Iris pigment epithelial cell (primary cell): ENCODE results near the gene MAPK13.
A peak's percentile ranks its signal among the peaks of the same experiment; 100 is the strongest.

Experiments
- DNase-seq: peaks from one replicate; pipeline ENCODE4 v3.0.0-alpha.2; 2011; ENCODE audit warnings: low read depth

The MAPK13 gene

DNA sequence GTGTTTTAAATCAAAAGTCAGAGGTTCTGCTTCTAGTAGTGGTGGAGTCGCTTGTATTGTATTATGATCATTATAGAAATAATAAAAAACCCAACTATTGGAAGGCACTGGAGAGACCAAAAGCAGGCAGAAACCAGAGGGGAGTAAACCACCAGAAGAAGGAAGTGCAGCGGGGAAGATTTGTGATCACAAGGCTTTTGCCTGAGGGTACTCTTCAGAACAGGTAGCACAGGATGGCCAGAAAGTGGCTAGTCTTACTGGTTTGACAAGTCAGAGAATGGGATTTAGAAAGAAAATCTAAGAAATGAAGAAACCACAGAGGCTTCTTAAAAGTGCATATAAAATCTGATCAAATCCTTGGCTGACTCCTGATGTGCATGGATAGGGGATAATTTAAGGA, 24.0 kb downstream of the MAPK13 start:
- DNase-seq, result no peak

DNA sequence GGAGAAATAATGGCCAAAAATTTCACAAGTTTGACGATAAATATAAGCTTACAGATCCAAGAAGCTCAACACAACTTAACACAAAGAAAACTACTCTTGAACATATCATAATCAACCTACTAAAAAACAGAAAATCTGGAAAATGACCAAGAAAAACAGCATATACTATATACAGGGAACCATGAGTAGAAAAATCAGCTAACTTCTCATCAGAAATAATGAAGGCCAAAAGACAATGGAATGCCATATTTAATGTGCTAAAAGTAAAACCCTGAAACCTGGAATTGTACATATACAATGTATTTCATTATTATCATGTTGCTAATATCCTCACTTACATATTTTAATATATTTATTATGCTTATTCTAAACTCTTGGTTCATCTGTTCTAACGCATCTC, 25.3 kb downstream of the MAPK13 start:
- DNase-seq, result no peak

DNA sequence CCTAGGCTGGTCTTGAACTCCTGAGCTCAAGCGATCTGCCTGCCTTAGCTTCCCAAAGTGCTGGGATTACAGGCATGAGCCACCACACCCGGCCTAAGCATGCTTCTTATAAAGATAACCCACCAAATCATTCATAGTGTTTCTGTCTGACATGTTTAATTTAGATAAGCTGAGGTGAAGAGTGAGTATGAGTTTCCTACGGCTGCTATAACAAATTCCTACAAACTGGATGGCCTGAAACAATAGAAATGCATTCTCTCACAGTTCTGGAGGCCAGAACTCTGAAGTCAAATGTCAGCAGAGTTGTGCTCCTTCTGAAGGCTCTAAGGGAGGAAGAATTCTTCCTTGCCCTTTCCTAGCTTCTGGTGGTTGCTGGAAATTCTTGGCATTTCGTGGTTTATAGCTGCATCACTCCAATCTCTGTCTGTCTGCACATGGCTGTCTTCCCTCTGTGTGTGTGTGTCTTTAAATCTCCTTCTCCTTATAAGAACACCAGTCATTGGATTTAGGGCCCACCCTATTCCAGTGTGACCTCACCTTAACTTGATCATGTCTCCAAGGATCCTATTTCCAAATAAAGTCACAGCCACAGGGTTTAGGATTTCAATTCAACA, 29.9 kb downstream of the MAPK13 start:
- peak; percentile 53 for DNase-seq

DNA sequence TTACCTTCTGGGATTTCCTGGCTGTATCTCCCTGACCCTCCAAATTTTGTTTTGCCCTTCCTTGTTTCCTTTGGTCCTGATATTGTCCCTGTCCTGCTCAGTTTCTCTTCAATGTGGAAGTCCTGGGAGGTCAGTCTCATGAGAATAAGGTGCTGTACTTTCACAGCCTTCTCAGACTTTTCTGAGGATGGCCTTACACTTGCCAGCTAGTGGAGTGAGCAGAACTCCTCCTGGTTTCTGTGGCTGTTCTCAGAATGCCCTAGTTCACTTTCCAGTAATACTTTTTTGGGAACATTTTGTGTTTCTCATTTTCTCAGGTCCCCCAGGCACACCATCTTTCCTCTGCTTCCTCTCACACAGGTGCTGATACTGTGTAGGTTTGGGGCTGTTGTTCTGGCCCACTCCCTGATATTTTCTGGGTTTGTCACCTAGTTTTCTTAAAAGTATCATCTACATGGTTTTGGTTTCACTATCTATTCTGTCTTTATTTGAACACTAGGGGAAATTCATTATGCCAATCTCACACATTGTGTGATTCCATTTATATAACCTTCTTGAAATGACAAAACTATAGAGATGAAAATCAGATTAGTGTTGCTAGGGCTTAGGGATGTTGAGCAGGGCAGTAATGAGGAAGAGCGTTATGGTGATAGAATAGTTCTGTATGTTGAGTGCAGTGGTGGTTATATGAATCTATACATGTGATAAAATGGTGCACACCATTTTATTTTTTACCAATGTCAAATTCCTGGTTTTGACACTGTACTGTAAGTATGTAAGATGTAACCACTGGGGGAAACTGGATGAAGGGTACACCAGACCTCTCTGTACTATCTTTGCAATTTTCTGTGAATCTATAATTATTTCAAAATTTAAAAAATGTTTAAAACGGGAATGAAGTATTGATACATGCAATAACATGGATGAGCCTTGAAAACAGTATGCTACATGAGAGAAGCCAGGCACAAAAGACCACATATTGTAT, 39.0 kb downstream of the MAPK13 start:
- DNase-seq, result no peak

DNA sequence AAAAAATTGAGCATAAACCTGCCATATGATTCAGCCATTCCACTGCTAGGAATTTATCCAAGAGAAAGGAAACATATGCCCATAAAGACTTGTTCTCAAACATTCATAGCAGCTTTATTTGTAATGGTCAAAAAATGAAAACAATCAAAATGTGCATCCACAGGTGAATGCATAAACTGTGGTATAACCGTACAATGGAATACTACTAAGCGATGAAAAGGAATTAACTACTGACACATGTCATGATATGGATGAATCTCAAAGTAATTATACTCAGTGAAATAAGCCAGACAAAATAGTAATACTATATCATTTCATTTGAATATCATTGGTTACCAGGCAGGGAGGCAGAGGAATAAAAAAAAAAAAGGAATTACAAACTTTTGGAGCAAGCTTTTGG, 40.4 kb downstream of the MAPK13 start:
- DNase-seq, result no peak

DNA sequence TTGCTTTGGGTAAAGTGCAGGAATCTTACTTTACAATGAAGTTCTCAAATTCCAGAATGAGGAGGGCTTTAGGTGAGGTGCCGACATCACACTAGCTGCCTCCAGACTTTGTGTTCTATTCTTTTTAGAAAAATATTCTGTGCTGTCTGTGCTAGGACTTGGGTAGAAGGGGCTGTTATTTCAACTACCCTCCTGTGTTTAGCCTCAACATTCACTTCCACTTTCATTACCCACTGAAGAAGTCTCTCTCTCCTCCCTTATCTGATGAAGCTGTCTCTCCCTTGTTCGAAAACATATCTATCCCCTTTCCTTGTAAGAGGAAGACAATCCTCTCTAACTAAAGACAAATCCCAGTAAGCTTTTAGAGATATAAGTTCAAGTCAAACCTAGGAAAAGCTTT, 41.3 kb downstream of the MAPK13 start:
- no peak for DNase-seq

DNA sequence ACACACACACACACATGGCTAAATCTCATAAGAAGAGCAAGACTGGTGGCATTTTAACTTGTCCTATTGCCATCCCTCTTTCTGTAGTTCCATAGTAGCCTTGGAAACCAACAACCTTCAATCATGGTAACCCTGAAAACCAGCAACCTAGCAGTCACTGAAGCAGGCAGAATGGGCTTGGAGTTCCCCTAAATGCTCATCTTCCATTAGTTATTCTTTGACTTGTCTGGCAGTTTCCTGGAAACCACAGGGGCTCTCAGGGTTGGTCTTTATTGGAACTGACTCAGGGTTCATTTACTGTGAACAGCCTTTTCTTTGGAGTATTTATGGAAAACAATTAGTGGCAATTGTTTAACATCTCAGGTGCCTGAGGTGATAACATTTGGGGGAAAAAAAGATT, 46.9 kb downstream of the MAPK13 start:
- DNase-seq, result no peak

DNA sequence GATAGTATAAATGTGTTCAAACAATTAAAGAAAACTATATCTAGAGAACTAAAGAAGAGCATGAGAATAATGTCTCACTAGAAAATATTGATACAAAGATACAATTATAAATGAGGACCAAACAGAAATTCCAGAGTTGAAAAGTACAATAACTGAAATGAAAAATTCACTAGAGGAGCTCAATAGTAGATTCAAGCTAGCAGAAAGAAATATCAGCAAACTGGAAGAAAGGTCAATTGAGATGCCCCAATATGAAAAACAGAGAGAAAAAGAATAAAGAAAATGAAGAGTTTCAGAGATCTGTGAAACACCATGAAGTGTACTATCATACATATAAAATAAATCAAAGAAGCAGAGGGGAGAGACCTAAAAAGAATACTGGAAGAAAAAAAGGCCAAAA, 48.2 kb downstream of the MAPK13 start:
- DNase-seq, result no peak

DNA sequence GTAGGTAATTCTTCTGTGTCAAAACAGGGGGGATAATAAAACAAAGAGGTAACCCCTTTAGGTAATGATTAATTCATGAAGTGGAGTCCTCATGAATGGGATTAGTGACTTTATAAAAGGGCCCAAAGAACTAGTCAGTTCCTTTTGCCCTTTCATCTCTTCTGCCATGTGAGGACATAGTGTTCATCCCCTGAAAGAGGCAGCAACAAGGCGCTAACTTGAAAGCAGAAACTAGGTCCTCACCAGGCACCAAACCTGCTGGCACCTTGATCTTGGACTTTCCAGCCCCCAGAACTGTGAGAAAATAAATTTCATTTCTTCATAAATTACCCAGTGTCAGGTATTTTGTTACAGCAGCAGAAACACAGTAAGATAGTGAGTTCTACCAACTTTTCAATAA, 49.8 kb downstream of the MAPK13 start:
- DNase-seq, result no peak

DNA sequence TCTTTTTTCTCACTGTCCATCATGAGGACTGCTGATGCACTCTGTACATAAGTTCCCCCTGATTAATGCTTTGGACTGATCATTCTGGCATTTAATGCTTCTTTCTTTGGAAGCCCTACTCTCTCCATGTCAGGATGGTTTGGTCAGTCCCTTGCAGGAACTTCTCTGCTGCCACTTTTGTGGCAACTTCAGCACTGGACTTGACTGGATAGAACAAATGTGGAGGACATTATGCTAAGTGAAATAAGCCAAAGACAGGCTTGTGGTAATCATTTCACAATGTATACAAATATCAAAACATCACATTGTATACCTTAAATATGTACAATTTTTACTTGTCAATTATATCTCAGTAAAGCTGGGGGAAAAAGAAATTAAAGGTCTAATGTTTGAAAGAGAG, 54.0 kb downstream of the MAPK13 start:
- DNase-seq, result no peak

DNA sequence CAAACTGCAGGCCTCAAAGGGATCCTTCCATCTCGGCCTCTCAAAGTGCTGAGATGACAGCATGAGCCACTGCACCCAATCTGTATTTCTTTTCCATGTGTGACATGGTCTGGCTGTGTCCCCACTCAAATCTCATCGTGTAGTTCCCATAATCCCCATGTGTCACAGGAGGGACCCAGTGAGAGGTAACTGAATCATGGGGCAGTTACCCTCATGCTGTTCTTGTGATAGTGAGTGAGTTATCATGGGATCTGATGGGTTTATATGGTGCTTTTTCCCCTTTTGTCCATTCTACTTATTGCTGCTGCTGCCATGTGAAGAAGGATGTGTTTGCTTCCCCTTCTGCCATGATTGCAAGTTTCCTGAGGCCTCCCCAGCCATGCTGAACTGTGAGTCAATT, 55.9 kb downstream of the MAPK13 start:
- DNase-seq, result no peak

DNA sequence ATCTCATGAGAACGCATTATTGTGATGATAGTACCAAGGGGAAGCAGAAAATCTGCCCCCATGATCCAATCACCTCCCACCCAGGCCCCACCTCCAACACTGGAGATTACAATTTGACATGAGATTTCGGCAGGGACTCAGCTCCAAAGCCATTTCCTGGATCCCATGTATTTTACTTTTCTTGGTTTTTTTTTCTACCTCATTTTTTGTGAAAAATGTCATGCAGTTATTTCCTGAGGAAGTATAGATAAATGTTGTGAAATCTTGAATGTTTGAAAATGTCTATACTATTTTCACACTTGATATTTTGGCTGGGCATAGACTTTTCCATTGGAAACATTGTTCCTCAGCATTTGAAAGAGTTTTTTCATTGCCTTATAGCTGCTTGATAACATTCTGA, 57.1 kb downstream of the MAPK13 start:
- DNase-seq, result no peak
